HepG2 (cell line): ENCODE measurements around the gene C3orf62. TPM values are rescaled to one million over a fixed set of nuclear protein-coding genes. Genes with fewer than 3 reads are reported as not detected.

Source experiments
- ATAC-seq: fragments of 200-7000 bp; cut with Tn5 transposase; 3 replicates; pipeline ENCODE4 v1.9.1; 2020; ENCODE audit warnings: mild to moderate bottlenecking, moderate library complexity
- BruUV-seq: library from RNA; stranded (reverse); fragments of 400-500 nt; replicated peaks from 2 replicates; lab custom pipeline; 2021; lab: Mats Ljungman, UMichigan
- CTCF ChIA-PET: fragments of 300-600 bp; formaldehyde crosslinking; extraction: SDS; loops from one replicate; lab custom pipeline; 2021; ENCODE audit warnings: low total read pairs, inconsistent platforms, low intra/inter-chr PET ratio; lab: Yijun Ruan, JAX
- POLR2A ChIA-PET: fragments of 350-600 bp; sonication (Branson Sonifier 250); formaldehyde crosslinking; loops from one replicate; lab custom pipeline; 2020; ENCODE audit warnings: antibody characterized with exemption, inconsistent platforms; lab: Yijun Ruan, JAX
- DNase-seq: peaks from one replicate; pipeline ENCODE4 v3.0.0-alpha.2; 2015; ENCODE audit warnings: low spot score
- FAIRE-seq: peaks from 3 replicates; lab custom pipeline; 2011; peaks lifted over from hg19 to GRCh38; lab: Jason Lieb, UNC
- H2AFZ ChIP-seq: one replicate; pipeline ENCODE4 v1.6.1; 2011; ENCODE audit warnings: low read length, inconsistent platforms
- H3K27ac ChIP-seq: fragments of 300-600 bp; 3 replicates; pipeline ENCODE4 v1.8.0; 2011; ENCODE audit warnings: mixed run types, mild to moderate bottlenecking, mixed read lengths, low read length, inconsistent platforms; ENCODE audit not compliant: insufficient read depth; ENCODE audit errors: extremely low read length
- H3K27me3 ChIP-seq, 2 experiments: fragments of 200-600 bp in 1 of 2; 2 replicates in 1 of 2; 3 replicates in 1 of 2; pipeline versions ENCODE4 v1.6.0 to v1.8.0; 2011; ENCODE audit warnings: low read length in 2 of 2, mild to moderate bottlenecking in 2 of 2, moderate library complexity in 2 of 2, inconsistent platforms in 1 of 2; ENCODE audit not compliant: insufficient read depth in 2 of 2, control insufficient read depth in 1 of 2
- H3K36me3 ChIP-seq, 2 experiments: fragments of 200-600 bp in 1 of 2; replicated peaks in 1 of 2; 2 replicates in 1 of 2; 3 replicates in 1 of 2; pipeline versions ENCODE4 v1.5.1 to v1.8.0; 2011; ENCODE audit warnings: low read length in 2 of 2, inconsistent platforms in 1 of 2; ENCODE audit not compliant: insufficient read depth in 2 of 2, control insufficient read depth in 1 of 2
- H3K4me1 ChIP-seq: 2 replicates; pipeline ENCODE4 v1.5.1; 2012; ENCODE audit warnings: low read length, inconsistent platforms; ENCODE audit not compliant: insufficient read depth
- H3K4me2 ChIP-seq: 2 replicates; pipeline ENCODE4 v1.6.0; 2011; ENCODE audit warnings: low read depth, low read length, inconsistent platforms
- H3K4me3 ChIP-seq, 3 experiments: fragments of 200-600 bp in 1 of 3; sonication (generic), shearing (Covaris generic) in 1 of 3; replicated peaks in 1 of 3; 2 replicates each; pipeline ENCODE4 v1.5.1; 2011 to 2016; ENCODE audit warnings: low read length in 3 of 3, inconsistent platforms in 2 of 3, low read depth in 2 of 3, mild to moderate bottlenecking in 2 of 3, control low read depth in 1 of 3, mixed read lengths in 1 of 3; ENCODE audit not compliant: insufficient read depth in 1 of 3
- H3K79me2 ChIP-seq: one replicate; pipeline ENCODE4 v1.6.1; 2011; ENCODE audit warnings: low read length, inconsistent platforms; ENCODE audit not compliant: insufficient read depth
- H3K9ac ChIP-seq: 2 replicates; pipeline ENCODE4 v1.6.0; 2011; ENCODE audit warnings: mild to moderate bottlenecking, low read depth, low read length, inconsistent platforms; ENCODE audit not compliant: insufficient read depth
- H3K9me3 ChIP-seq: 2 replicates; pipeline ENCODE4 v1.5.1; 2012; ENCODE audit warnings: mild to moderate bottlenecking, low read length
- H4K20me1 ChIP-seq: 2 replicates; pipeline ENCODE4 v1.6.0; 2011; ENCODE audit warnings: inconsistent platforms, mild to moderate bottlenecking, low read length, moderate library complexity; ENCODE audit not compliant: insufficient read depth
- ATF7-NPFF ChIP-seq: sonication (generic); formaldehyde crosslinking; IDR thresholded peaks from 2 replicates; pipeline ENCODE4 v1.8.1; 2023; ENCODE audit warnings: mild to moderate bottlenecking, low read depth, missing genetic modification reagents, moderate library complexity
- EP300 ChIP-seq, 3 experiments: sonication (generic) in 1 of 3; formaldehyde crosslinking in 1 of 3; IDR thresholded peaks; 2 replicates each; pipeline versions ENCODE4 v1.5.1 to v1.6.1; 2011 to 2020; ENCODE audit warnings: low read depth in 2 of 3, low read length in 2 of 3, borderline replicate concordance in 1 of 3, improper control_type of control experiment in 1 of 3, mild to moderate bottlenecking in 1 of 3, missing genetic modification reagents in 1 of 3, moderate library complexity in 1 of 3
- HDAC1 ChIP-seq: sonication (generic); formaldehyde crosslinking; IDR thresholded peaks from 2 replicates; pipeline ENCODE4 v1.5.1; 2020; ENCODE audit warnings: mild to moderate bottlenecking, missing genetic modification reagents
- HIVEP1 ChIP-seq: sonication (generic); formaldehyde crosslinking; IDR thresholded peaks from 2 replicates; pipeline ENCODE4 v1.4.0; 2020; ENCODE audit warnings: mild to moderate bottlenecking, missing genetic modification reagents
- HNF1B ChIP-seq: sonication (generic); formaldehyde crosslinking; IDR thresholded peaks from 2 replicates; pipeline ENCODE4 v1.5.1; 2020; ENCODE audit warnings: mild to moderate bottlenecking, moderate library complexity, missing genetic modification reagents
- ISX ChIP-seq: sonication (generic); formaldehyde crosslinking; conservative IDR thresholded peaks from 2 replicates; pipeline ENCODE4 v1.5.0; 2020; ENCODE audit warnings: missing genetic modification reagents
- MTF1 ChIP-seq: sonication (generic); formaldehyde crosslinking; IDR thresholded peaks from 2 replicates; pipeline ENCODE4 v1.5.0; 2020; ENCODE audit warnings: missing genetic modification reagents
- POLR2AphosphoS5 ChIP-seq: IDR thresholded peaks from 2 replicates; pipeline ENCODE4 v1.6.1; 2012; ENCODE audit warnings: low read depth, low read length
- SETDB1 ChIP-seq: sonication (generic); formaldehyde crosslinking; IDR thresholded peaks from 2 replicates; pipeline ENCODE4 v1.5.1; 2020; ENCODE audit warnings: missing genetic modification reagents, mild to moderate bottlenecking, borderline replicate concordance
- TERF1 ChIP-seq: sonication (generic); formaldehyde crosslinking; IDR thresholded peaks from 2 replicates; pipeline ENCODE4 v1.8.0; 2022; ENCODE audit warnings: mild to moderate bottlenecking, missing genetic modification reagents, moderate library complexity
- TIGD3 ChIP-seq: sonication (generic); formaldehyde crosslinking; IDR thresholded peaks from 2 replicates; pipeline ENCODE4 v1.5.1; 2020; ENCODE audit warnings: mild to moderate bottlenecking, missing genetic modification reagents, borderline replicate concordance
- YEATS2 ChIP-seq: sonication (generic); formaldehyde crosslinking; IDR thresholded peaks from 2 replicates; pipeline ENCODE4 v1.4.0; 2020; ENCODE audit warnings: missing genetic modification reagents, borderline replicate concordance
- ZMYM3 ChIP-seq: sonication (generic); formaldehyde crosslinking; IDR thresholded peaks from 2 replicates; pipeline ENCODE4 v1.5.1; 2020; ENCODE audit warnings: mild to moderate bottlenecking, missing genetic modification reagents
- ZNF296 ChIP-seq: sonication (generic); formaldehyde crosslinking; conservative IDR thresholded peaks from 2 replicates; pipeline ENCODE4 v1.5.0; 2020; ENCODE audit warnings: mild to moderate bottlenecking, missing genetic modification reagents
- ZNF317 ChIP-seq: sonication (generic); formaldehyde crosslinking; IDR thresholded peaks from 2 replicates; pipeline ENCODE4 v1.5.0; 2020; ENCODE audit warnings: mild to moderate bottlenecking, missing genetic modification reagents
- ZNF674 ChIP-seq: sonication (generic); formaldehyde crosslinking; IDR thresholded peaks from 2 replicates; pipeline ENCODE4 v1.5.0; 2020; ENCODE audit warnings: low read depth, mild to moderate bottlenecking, missing genetic modification reagents
- ZNF709 ChIP-seq: sonication (generic); formaldehyde crosslinking; IDR thresholded peaks from 2 replicates; pipeline ENCODE4 v1.5.0; 2020; ENCODE audit warnings: mild to moderate bottlenecking, missing genetic modification reagents
- ZNF841 ChIP-seq: sonication (generic); formaldehyde crosslinking; IDR thresholded peaks from 2 replicates; pipeline ENCODE4 v1.8.1; 2023; ENCODE audit warnings: missing genetic modification reagents, borderline replicate concordance
- WGBS: methylation state at CpG from one replicate; pipeline ENCODE4 v1.1.6; 2017; ENCODE audit warnings: low lambda C conversion rate; 5-methylcytosine and 5-hydroxymethylcytosine counted together
- in situ Hi-C: cut with HindIII; loops from 2 replicates; pipeline ENCODE4 v1.10.0; 2017; ENCODE audit warnings: low pct_unique_long_range_greater_than_20kb; ENCODE audit not compliant: extremely low pct_ligation_motif_present
- intact Hi-C: fragments of 100-400 bp; cut with micrococcal nuclease; formaldehyde crosslinking; loops from one replicate; pipeline ENCODE4 v1.10.0; 2022; ENCODE audit not compliant: unreplicated experiment
- polyA plus RNA-seq, 8 experiments: library from polyadenylated mRNA; depleted of rRNA in 3 of 8; stranded (reverse) in 7 of 8; unstranded in 1 of 8; fragments of >200 nt; fragmentation: Illumina TruSeq in 4 of 8; extraction: Trizol in 4 of 8; gene quantifications; 2 replicates each; pipeline versions ENCODE4 v1.2.1 to v1.2.3, GENCODE V29; 2011 to 2016; ENCODE audit warnings: low read depth in 4 of 8, missing spikeins in 1 of 8, mixed read lengths in 1 of 8; ENCODE audit not compliant: insufficient read depth in 1 of 8
- total RNA-seq, 5 experiments: library from RNA; depleted of rRNA; stranded (reverse); fragments of >200 nt; fragmentation: Illumina TruSeq; extraction: Trizol; gene quantifications; 2 replicates each; pipeline ENCODE4 v1.2.3, GENCODE V29; 2016; ENCODE audit warnings: low read depth in 1 of 5

C3orf62 gene
- total and polyA plus RNA-seq, 2 of the 13 experiments (the other 11 are each of a cell fraction or from before 2014, with no cell fraction given) = 1.6 to 3.9 TPM

- TF ChIP-seq ZNF296 = no peak
- TF ChIP-seq, all 625 proteins: peak for 0
Observed at GRCh38 chr3:49305608-49306007, 28.6 kb upstream of the C3orf62 start (continued).

- H2AFZ ChIP-seq = no peak overlapping the region
- ChIA-PET POLR2A (no interaction called here), CTCF (no interaction called here)
- FAIRE-seq (no peak), ATAC-seq (no peak), DNase-seq (no peak)
- no peak overlapping the region for H3K4me3 ChIP-seq
- 80% methylated on average over 1 of the region's 1 CpG for WGBS
- H3K4me2 ChIP-seq = no peak overlapping the region
- H3K27ac ChIP-seq = no peak overlapping the region
- H3K36me3 ChIP-seq = peaks cover 18 to 52% of the 10 kb centered on the region in 2 experiments; a peak in 4 of 5 replicates
- H3K79me2 ChIP-seq = no peaks in the 10 kb centered on the region
- H3K9me3 ChIP-seq = no peaks in the 10 kb centered on the region
- BruUV-seq = no TSS peak
- peaks cover 13% of the 10 kb centered on the region for H3K4me1 ChIP-seq
- intact Hi-C loops (no loop called here), in situ Hi-C loops (no loop called here)
- no peaks in the 10 kb centered on the region for H3K27me3 ChIP-seq
- H4K20me1 ChIP-seq = no peaks in the 10 kb centered on the region
- H3K9ac ChIP-seq = no peak overlapping the region
- TF ChIP-seq HNF1B (CRISPR knock-in tag) (no peak), ZNF709 (no peak), ZNF674 (CRISPR knock-in tag) (no peak), MTF1 (no peak), HIVEP1 (CRISPR knock-in tag) (no peak), ZMYM3 (CRISPR knock-in tag) (no peak), TERF1 (no peak), TIGD3 (CRISPR knock-in tag) (no peak), ISX (CRISPR knock-in tag) (no peak), ATF7-NPFF (CRISPR knock-in tag) (no peak), YEATS2 (no peak), POLR2AphosphoS5 (no peak), ZNF317 (CRISPR knock-in tag) (no peak), HDAC1 (CRISPR knock-in tag) (no peak), ZNF841 (CRISPR knock-in tag) (no peak), SETDB1 (CRISPR knock-in tag) (no peak), EP300 (IDR thresholded peaks at IDR 0.05; ENCODE audit: low read depth in 2 of 2, low read length in 2 of 2) (no peak), EP300 (CRISPR knock-in tag; IDR thresholded peaks at IDR 0.05; ENCODE audit: borderline replicate concordance) (no peak)
Observed at GRCh38 chr3:49302613-49303012, 25.6 kb upstream of the C3orf62 start.
